Ishikawa (cell line): ENCODE measurements around the gene PLA2G4E.

Experiments used
- CEBPB ChIP-seq: IDR thresholded peaks from 2 replicates; pipeline ENCODE4 v1.6.1; 2012
- CREB1 ChIP-seq: IDR thresholded peaks from 2 replicates; pipeline ENCODE4 v1.6.1; 2012; ENCODE audit warnings: low read depth
- EP300 ChIP-seq: IDR thresholded peaks from 2 replicates; pipeline ENCODE4 v1.6.1; 2012; ENCODE audit warnings: borderline replicate concordance
- FOXM1 ChIP-seq: IDR thresholded peaks from 2 replicates; pipeline ENCODE4 v1.6.1; 2012; ENCODE audit warnings: low read depth, borderline replicate concordance
- RAD21 ChIP-seq: IDR thresholded peaks from 2 replicates; pipeline ENCODE4 v1.6.1; 2012; ENCODE audit warnings: low read depth
- TAF1 ChIP-seq: IDR thresholded peaks from 2 replicates; pipeline ENCODE4 v1.6.1; 2012; ENCODE audit warnings: low read depth, mild to moderate bottlenecking
- TEAD4 ChIP-seq: IDR thresholded peaks from 2 replicates; pipeline ENCODE4 v1.6.1; 2012
- TF ChIP-seq, protein P1 (sequence below): IDR thresholded peaks from 2 replicates; pipeline ENCODE4 v1.6.1; 2012
- TF ChIP-seq, protein P2 (sequence below): IDR thresholded peaks from 2 replicates; pipeline ENCODE4 v1.6.1; 2012

DNA sequence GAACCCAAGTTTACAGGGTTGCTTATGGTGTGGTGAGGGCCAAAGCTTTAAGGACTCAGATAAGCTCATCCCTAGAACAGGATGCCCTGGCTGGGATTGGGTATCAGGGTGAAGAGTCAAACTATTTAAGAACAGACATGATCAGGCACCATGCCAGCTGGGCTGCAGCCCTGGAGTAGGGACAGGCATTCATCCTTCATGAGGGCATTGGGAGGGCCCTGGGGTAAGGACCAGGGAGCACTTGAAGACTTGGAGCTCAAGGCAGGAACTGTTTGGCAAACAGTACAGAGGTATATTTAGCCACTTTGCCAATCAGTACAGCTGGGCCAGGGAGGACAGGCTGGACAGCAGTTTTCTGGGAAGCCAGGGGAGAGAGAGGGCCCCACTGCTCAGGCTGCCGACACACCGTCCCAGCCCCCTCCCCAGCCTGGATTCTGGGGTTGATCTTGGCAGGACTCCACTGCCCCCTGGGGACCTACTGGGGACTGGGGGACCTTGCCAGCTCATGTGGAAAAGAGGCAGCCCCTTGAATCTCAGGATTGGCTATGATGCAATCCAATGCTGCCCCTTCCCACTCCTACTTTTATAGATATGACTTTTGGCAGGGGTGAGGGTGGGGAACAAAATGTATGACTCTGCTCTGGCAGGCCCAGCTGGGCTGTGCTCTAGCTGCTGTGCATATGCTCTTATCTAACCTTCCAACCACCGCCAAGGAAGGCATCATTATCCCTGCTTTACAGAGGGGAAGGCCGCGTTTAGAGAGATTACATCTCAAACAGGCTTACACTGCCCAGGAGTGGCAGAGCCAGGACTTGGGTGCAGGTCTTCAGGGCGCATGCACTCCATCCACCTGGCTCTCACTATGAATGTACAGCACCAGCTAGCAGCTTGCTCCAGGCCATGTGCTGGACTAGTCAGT lies 2.3 kb downstream of the PLA2G4E start:
- TF ChIP-seq, protein P1, sequence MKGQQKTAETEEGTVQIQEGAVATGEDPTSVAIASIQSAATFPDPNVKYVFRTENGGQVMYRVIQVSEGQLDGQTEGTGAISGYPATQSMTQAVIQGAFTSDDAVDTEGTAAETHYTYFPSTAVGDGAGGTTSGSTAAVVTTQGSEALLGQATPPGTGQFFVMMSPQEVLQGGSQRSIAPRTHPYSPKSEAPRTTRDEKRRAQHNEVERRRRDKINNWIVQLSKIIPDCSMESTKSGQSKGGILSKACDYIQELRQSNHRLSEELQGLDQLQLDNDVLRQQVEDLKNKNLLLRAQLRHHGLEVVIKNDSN = no peak
- TF ChIP-seq, protein P2, sequence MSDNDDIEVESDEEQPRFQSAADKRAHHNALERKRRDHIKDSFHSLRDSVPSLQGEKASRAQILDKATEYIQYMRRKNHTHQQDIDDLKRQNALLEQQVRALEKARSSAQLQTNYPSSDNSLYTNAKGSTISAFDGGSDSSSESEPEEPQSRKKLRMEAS = no peak
- TF ChIP-seq EP300 (no peak), CEBPB (no peak), TAF1 (no peak), TEAD4 (no peak), FOXM1 (no peak), RAD21 (no peak), CREB1 (no peak)
